ENCODE results near the gene TRIM51. TPM values are rescaled to one million over a fixed set of nuclear protein-coding genes. Genes with fewer than 3 reads are reported as not detected.
"Not testable (repeated sequence)": the region's sequence is repeated elsewhere in the genome, so short reads cannot be mapped to it uniquely, and the experiment has no call there.

TRIM51 gene
- total and polyA plus RNA-seq, 2 of the 13 experiments (the other 11 are each of a cell fraction or from before 2014, with no cell fraction given), result not detected

DNA sequence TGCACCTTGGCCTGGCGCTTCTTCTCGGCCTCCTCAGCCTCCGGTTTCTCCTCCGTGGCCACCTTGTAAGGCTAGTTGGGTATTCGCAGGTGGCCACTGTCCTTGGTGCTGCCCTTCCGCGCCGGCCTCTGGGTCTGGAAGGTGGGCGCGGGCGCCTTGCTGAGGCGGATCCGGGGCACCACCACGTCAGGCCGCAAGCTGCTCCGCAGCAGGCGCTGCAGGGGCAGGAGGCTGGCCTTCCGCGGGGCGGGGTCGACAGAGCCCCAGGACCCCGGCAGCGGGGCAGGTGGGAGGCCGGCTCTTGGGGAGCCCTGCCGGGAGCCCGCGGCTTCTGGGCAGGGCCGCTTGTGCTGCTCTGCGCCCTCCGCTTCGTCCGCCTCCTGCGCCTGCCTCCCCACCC lies 10.4 kb upstream of the TRIM51 start:
- H3K4me2 ChIP-seq (ENCODE audit: low read depth, low read length); CTCF ChIA-PET (ENCODE audit: low intra/inter-chr PET ratio, low total read pairs); FAIRE-seq; in situ Hi-C loops (cut with HindIII; ENCODE audit: extremely low pct_ligation_motif_present, low pct_unique_long_range_greater_than_20kb); H3K4me3 ChIP-seq (replicated peaks in 1 of 3; ENCODE audit: insufficient read depth in 1 of 3, low read depth in 2 of 3, low read length in 3 of 3); H3K27me3 ChIP-seq (ENCODE audit: control insufficient read depth in 1 of 2, insufficient read depth in 2 of 2, low read length in 2 of 2); H3K9me3 ChIP-seq (ENCODE audit: low read length); H3K27ac ChIP-seq (ENCODE audit: extremely low read length, insufficient read depth, low read length); H3K36me3 ChIP-seq (replicated peaks in 1 of 2; ENCODE audit: control insufficient read depth in 1 of 2, insufficient read depth in 2 of 2, low read length in 2 of 2); H4K20me1 ChIP-seq (ENCODE audit: insufficient read depth, low read length); DNase-seq (ENCODE audit: low spot score); H3K4me1 ChIP-seq (ENCODE audit: insufficient read depth, low read length); H2AFZ ChIP-seq (ENCODE audit: low read length); H3K9ac ChIP-seq (ENCODE audit: insufficient read depth, low read depth, low read length); POLR2A ChIA-PET; ATAC-seq; intact Hi-C loops (cut with micrococcal nuclease; ENCODE audit: unreplicated experiment); H3K79me2 ChIP-seq (ENCODE audit: insufficient read depth, low read length); BruUV-seq (replicated peaks): not testable (repeated sequence)
- 84% methylated on average over 5 of the region's 33 CpGs for WGBS (ENCODE audit: low lambda C conversion rate)

DNA sequence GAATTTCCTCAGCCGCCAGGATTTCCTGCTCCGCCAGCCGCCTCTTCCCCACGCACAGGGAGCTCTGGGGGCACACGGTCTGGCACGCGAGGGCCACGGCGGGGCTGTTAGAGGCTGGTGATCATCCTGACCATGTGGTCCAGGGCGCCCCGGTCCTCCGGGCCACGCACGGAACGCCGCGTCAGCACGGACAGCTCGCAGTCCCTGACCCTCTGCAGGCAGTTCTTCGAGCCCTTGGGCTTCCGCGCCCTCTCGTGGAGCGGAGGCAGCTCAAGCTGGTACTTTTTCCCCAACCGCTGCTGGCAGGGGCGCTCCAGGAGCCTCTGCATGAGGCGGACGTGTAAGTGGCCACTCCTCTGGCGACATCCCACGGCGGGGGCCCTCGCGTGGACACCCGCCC lies 10.0 kb upstream of the TRIM51 start:
- in situ Hi-C loops (cut with HindIII; ENCODE audit: extremely low pct_ligation_motif_present, low pct_unique_long_range_greater_than_20kb), result not testable (repeated sequence)

DNA sequence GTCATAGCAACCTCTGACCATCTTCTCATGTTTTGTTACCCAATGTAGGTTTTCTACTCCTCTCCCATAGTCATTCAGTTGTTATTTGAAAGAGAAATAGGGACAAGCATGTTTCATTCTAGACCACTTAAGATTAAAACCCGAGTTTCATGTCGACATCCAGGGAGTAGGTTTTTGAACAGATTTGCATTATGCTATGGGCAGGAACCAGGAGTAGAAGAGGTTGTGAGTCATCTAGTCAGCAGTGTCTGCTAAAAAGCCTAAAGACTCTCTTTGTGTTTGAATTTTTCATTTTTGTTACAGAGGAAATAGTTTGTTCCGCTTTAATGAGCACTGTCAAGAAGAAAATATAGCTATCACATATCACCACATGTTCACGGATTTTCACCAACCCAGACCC lies 1.9 kb downstream of the TRIM51 start:
- ATAC-seq; BruUV-seq (replicated peaks); POLR2A ChIA-PET; H2AFZ ChIP-seq (ENCODE audit: low read length); H3K4me2 ChIP-seq (ENCODE audit: low read depth, low read length); H3K4me3 ChIP-seq (replicated peaks in 1 of 3; ENCODE audit: insufficient read depth in 1 of 3, low read depth in 2 of 3, low read length in 3 of 3); H3K27me3 ChIP-seq (ENCODE audit: control insufficient read depth in 1 of 2, insufficient read depth in 2 of 2, low read length in 2 of 2); H3K79me2 ChIP-seq (ENCODE audit: insufficient read depth, low read length); DNase-seq (ENCODE audit: low spot score); H3K27ac ChIP-seq (ENCODE audit: extremely low read length, insufficient read depth, low read length); H3K4me1 ChIP-seq (ENCODE audit: insufficient read depth, low read length); FAIRE-seq; H4K20me1 ChIP-seq (ENCODE audit: insufficient read depth, low read length); intact Hi-C loops (cut with micrococcal nuclease; ENCODE audit: unreplicated experiment); H3K36me3 ChIP-seq (replicated peaks in 1 of 2; ENCODE audit: control insufficient read depth in 1 of 2, insufficient read depth in 2 of 2, low read length in 2 of 2); H3K9me3 ChIP-seq (ENCODE audit: low read length); in situ Hi-C loops (cut with HindIII; ENCODE audit: extremely low pct_ligation_motif_present, low pct_unique_long_range_greater_than_20kb); CTCF ChIA-PET (ENCODE audit: low intra/inter-chr PET ratio, low total read pairs); H3K9ac ChIP-seq (ENCODE audit: insufficient read depth, low read depth, low read length): not testable (repeated sequence)
- 1% methylated on average over 4 of the region's 4 CpGs for WGBS (ENCODE audit: low lambda C conversion rate)

More for the DNA sequence above, 10.0 kb upstream of the TRIM51 start:
- H3K36me3 ChIP-seq (replicated peaks in 1 of 2; ENCODE audit: control insufficient read depth in 1 of 2, insufficient read depth in 2 of 2, low read length in 2 of 2); POLR2A ChIA-PET; H3K4me2 ChIP-seq (ENCODE audit: low read depth, low read length); H3K4me3 ChIP-seq (replicated peaks in 1 of 3; ENCODE audit: insufficient read depth in 1 of 3, low read depth in 2 of 3, low read length in 3 of 3); intact Hi-C loops (cut with micrococcal nuclease; ENCODE audit: unreplicated experiment); H4K20me1 ChIP-seq (ENCODE audit: insufficient read depth, low read length); H3K9me3 ChIP-seq (ENCODE audit: low read length); H3K27me3 ChIP-seq (ENCODE audit: control insufficient read depth in 1 of 2, insufficient read depth in 2 of 2, low read length in 2 of 2); ATAC-seq; H3K79me2 ChIP-seq (ENCODE audit: insufficient read depth, low read length); H3K27ac ChIP-seq (ENCODE audit: extremely low read length, insufficient read depth, low read length); H2AFZ ChIP-seq (ENCODE audit: low read length); FAIRE-seq; H3K4me1 ChIP-seq (ENCODE audit: insufficient read depth, low read length); CTCF ChIA-PET (ENCODE audit: low intra/inter-chr PET ratio, low total read pairs); H3K9ac ChIP-seq (ENCODE audit: insufficient read depth, low read depth, low read length); DNase-seq (ENCODE audit: low spot score); BruUV-seq (replicated peaks): not testable (repeated sequence)
- WGBS (ENCODE audit: low lambda C conversion rate), result 52% methylated on average over 11 of the region's 34 CpGs

GRCh38 chr11:55885481-55885880 lies 2.4 kb downstream of the TRIM51 start:
- intact Hi-C loops (cut with micrococcal nuclease; ENCODE audit: unreplicated experiment); H4K20me1 ChIP-seq (ENCODE audit: insufficient read depth, low read length); CTCF ChIA-PET (ENCODE audit: low intra/inter-chr PET ratio, low total read pairs); BruUV-seq (replicated peaks); H3K4me3 ChIP-seq (replicated peaks in 1 of 3; ENCODE audit: insufficient read depth in 1 of 3, low read depth in 2 of 3, low read length in 3 of 3); H3K4me2 ChIP-seq (ENCODE audit: low read depth, low read length); H3K79me2 ChIP-seq (ENCODE audit: insufficient read depth, low read length); DNase-seq (ENCODE audit: low spot score); H3K27me3 ChIP-seq (ENCODE audit: control insufficient read depth in 1 of 2, insufficient read depth in 2 of 2, low read length in 2 of 2); ATAC-seq; in situ Hi-C loops (cut with HindIII; ENCODE audit: extremely low pct_ligation_motif_present, low pct_unique_long_range_greater_than_20kb); H3K36me3 ChIP-seq (replicated peaks in 1 of 2; ENCODE audit: control insufficient read depth in 1 of 2, insufficient read depth in 2 of 2, low read length in 2 of 2); POLR2A ChIA-PET; H3K9ac ChIP-seq (ENCODE audit: insufficient read depth, low read depth, low read length); FAIRE-seq; H3K9me3 ChIP-seq (ENCODE audit: low read length); H3K4me1 ChIP-seq (ENCODE audit: insufficient read depth, low read length); H2AFZ ChIP-seq (ENCODE audit: low read length); H3K27ac ChIP-seq (ENCODE audit: extremely low read length, insufficient read depth, low read length): not testable (repeated sequence)
- 22% methylated on average over 9 of the region's 9 CpGs for WGBS (ENCODE audit: low lambda C conversion rate)
